ENCODE results near the gene IFIT1B. TPM values are rescaled to one million over a fixed set of nuclear protein-coding genes. Genes with fewer than 3 reads are reported as not detected.
A peak's percentile ranks its signal among the peaks of the same experiment; 100 is the strongest.

The IFIT1B gene
- total RNA-seq, 1 experiment from 2014 or later: not detected

- intact Hi-C loops (cut with micrococcal nuclease; ENCODE audit: unreplicated experiment): loop anchor here (5.0 to 10.0 kb wide), 2 partner anchors 287 to 380 kb away; partner anchors contain the start of gene KIF20B
- peak overlapping the region; percentile 83 for H3K27ac ChIP-seq
- H2AFZ ChIP-seq: peak overlapping the region; percentile 91
- ChIA-PET POLR2A (ENCODE audit: unreplicated experiment) (no interaction called here), CTCF (no interaction called here)
- peak overlapping the region; percentile 78 for H3K4me2 ChIP-seq
- no peaks in the 10 kb centered on the region for H3K79me2 ChIP-seq (ENCODE audit: low read depth)
- H3K4me1 ChIP-seq (replicated peaks; ENCODE audit: insufficient read depth): peaks cover 8% of the 10 kb centered on the region; the same call in 1 of the 2 replicates
- no peaks in the 10 kb centered on the region for H4K20me1 ChIP-seq (ENCODE audit: insufficient read depth)
- H3F3A ChIP-seq (ENCODE audit: insufficient read depth, low read depth): no peaks in the 10 kb centered on the region
- no peak for TF ChIP-seq CTCF (conservative IDR thresholded peaks at IDR 0.05)
- no peak for TF ChIP-seq EZH2 (IDR thresholded peaks at IDR 0.05; ENCODE audit: low read depth)
- no peaks in the 10 kb centered on the region for H3K9me2 ChIP-seq (ENCODE audit: insufficient read depth)
- no TSS peak for BruUV-seq (replicated peaks)
- DNase-seq: no peak
- no peaks in the 10 kb centered on the region for H3K36me3 ChIP-seq (ENCODE audit: low read depth)
- no peaks in the 10 kb centered on the region for H3K9me3 ChIP-seq (ENCODE audit: insufficient read depth, low read depth)
- H3K27me3 ChIP-seq (ENCODE audit: insufficient read depth, low read depth): no peaks in the 10 kb centered on the region
- peak overlapping the region; percentile 90 for H3K4me3 ChIP-seq
These were observed 37.3 kb downstream of the IFIT1B start for GRCh38 chr10:89414879-89415821.

- no peak overlapping the region for H2AFZ ChIP-seq
- no peaks in the 10 kb centered on the region for H3K36me3 ChIP-seq (ENCODE audit: low read depth)
- H3K27ac ChIP-seq: no peak overlapping the region
- H4K20me1 ChIP-seq (ENCODE audit: insufficient read depth): no peaks in the 10 kb centered on the region
- DNase-seq: no peak
- TF ChIP-seq CTCF (conservative IDR thresholded peaks at IDR 0.05) (no peak), EZH2 (IDR thresholded peaks at IDR 0.05; ENCODE audit: low read depth) (no peak)
- H3K4me1 ChIP-seq (replicated peaks; ENCODE audit: insufficient read depth): peaks cover 8% of the 10 kb centered on the region; the same call in 1 of the 2 replicates
- no peaks in the 10 kb centered on the region for H3F3A ChIP-seq (ENCODE audit: insufficient read depth, low read depth)
- no peaks in the 10 kb centered on the region for H3K79me2 ChIP-seq (ENCODE audit: low read depth)
- no TSS peak for BruUV-seq (replicated peaks)
- H3K4me3 ChIP-seq: no peak overlapping the region
- no peaks in the 10 kb centered on the region for H3K9me2 ChIP-seq (ENCODE audit: insufficient read depth)
- no peaks in the 10 kb centered on the region for H3K27me3 ChIP-seq (ENCODE audit: insufficient read depth, low read depth)
- intact Hi-C loops (cut with micrococcal nuclease; ENCODE audit: unreplicated experiment): loop anchor here (10.0 kb wide), 1 partner anchor 382 kb away; no protein-coding TSS in a partner anchor
- POLR2A ChIA-PET (ENCODE audit: unreplicated experiment): no interaction called here
- CTCF ChIA-PET: no interaction called here
- no peaks in the 10 kb centered on the region for H3K9me3 ChIP-seq (ENCODE audit: insufficient read depth, low read depth)
- H3K4me2 ChIP-seq: no peak overlapping the region
These were observed 38.6 kb downstream of the IFIT1B start for GRCh38 chr10:89416465-89416864.

- H3K27me3 ChIP-seq (ENCODE audit: insufficient read depth, low read depth): no peaks in the 10 kb centered on the region
- H3K27ac ChIP-seq: no peak overlapping the region
- BruUV-seq (replicated peaks): no TSS peak
- intact Hi-C loops (cut with micrococcal nuclease; ENCODE audit: unreplicated experiment): loop anchor here (10.0 kb wide), 1 partner anchor 385 kb away; no protein-coding TSS in a partner anchor
- TF ChIP-seq EZH2 (IDR thresholded peaks at IDR 0.05; ENCODE audit: low read depth) (no peak), CTCF (conservative IDR thresholded peaks at IDR 0.05) (no peak)
- no peaks in the 10 kb centered on the region for H3K79me2 ChIP-seq (ENCODE audit: low read depth)
- H3F3A ChIP-seq (ENCODE audit: insufficient read depth, low read depth): no peaks in the 10 kb centered on the region
- no peaks in the 10 kb centered on the region for H3K9me3 ChIP-seq (ENCODE audit: insufficient read depth, low read depth)
- ChIA-PET POLR2A (ENCODE audit: unreplicated experiment) (no interaction called here), CTCF (interaction anchor here (0.6 to 0.7 kb wide), 2 partner anchors 202 to 369 kb away, joined by 3 to 6 read pairs; no protein-coding TSS in a partner anchor)
- no peaks in the 10 kb centered on the region for H3K36me3 ChIP-seq (ENCODE audit: low read depth)
- H3K4me3 ChIP-seq: no peak overlapping the region
- H2AFZ ChIP-seq: no peak overlapping the region
- DNase-seq: no peak
- H4K20me1 ChIP-seq (ENCODE audit: insufficient read depth): no peaks in the 10 kb centered on the region
- H3K4me1 ChIP-seq (replicated peaks; ENCODE audit: insufficient read depth): no peaks in the 10 kb centered on the region
- no peak overlapping the region for H3K4me2 ChIP-seq
- no peaks in the 10 kb centered on the region for H3K9me2 ChIP-seq (ENCODE audit: insufficient read depth)
These were observed 41.7 kb downstream of the IFIT1B start for GRCh38 chr10:89419548-89419947.

All from PC-9 (cell line).